ENCODE results near the gene IFITM1. TPM values are rescaled to one million over a fixed set of nuclear protein-coding genes. Genes with fewer than 3 reads are reported as not detected.
"Not testable (repeated sequence)": the region's sequence is repeated elsewhere in the genome, so short reads cannot be mapped to it uniquely, and the experiment has no call there.

Gene IFITM1
- total RNA-seq, 4 donors from 2014 or later = 216 to 431 (median 256) TPM

DNA sequence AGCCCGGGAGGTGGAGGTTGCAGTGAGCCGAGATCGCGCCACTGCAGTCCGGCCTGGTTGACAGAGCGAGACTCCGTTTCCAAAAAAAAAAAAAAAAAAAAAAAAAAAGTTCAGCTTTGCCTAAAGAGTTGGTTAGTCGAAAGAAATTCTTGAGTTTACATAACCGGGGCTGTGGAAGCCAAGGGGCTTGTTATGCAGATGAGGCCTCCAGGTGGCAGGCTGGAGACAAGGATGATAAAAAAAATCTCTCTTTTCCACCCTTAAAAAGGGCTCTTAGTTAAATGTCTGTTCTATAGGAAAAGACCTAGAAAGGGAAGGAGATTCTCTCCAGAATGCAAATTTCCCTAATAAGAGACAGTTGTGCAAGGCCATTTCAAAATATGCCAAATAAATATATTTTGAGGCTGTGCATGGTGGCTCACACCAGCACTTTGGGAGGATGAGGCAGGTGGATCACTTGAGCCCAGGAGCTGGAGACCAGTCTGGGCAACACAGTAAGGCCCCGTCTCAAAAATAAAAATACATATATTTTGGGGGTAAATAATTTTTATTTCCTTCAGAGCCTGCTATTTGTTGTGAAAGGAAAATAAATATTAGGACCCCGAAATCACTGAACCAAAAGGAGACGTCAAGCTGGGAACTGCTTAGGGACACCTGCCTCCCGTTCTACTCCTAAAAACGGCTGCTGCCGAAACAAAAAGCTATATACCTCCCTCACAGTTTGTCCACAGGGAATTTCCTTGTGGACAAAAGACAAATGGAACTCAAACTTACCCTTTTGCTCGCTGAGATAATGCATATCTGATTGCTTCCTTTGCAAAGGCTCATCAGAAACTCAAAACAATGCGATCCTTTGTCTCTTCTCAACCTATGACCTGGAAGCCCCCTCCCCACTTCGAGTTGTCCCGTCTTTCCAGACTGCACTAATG is 8.7 kb upstream of the IFITM1 start:
- H3K9me3 ChIP-seq = no peaks in the 10 kb centered on the region
- peaks cover 0 to 8% of the 10 kb centered on the region in 2 donors for H3K27me3 ChIP-seq
- no peak overlapping the region for H3K4me3 ChIP-seq
- WGBS, 2 donors = 37 to 39% methylated on average over 19 of the region's 19 CpGs
- peak; percentile 65 to 77 for DNase-seq (ENCODE audit: low spot score in 2 of 2)
- no peaks in the 10 kb centered on the region for H3K36me3 ChIP-seq
- peak overlapping the region in 3 of 4 donors; percentile 80 to 94 (median 94) for H3K27ac ChIP-seq
- TF ChIP-seq EP300 (IDR thresholded peaks at IDR 0.05) (peak; percentile 36 to 56), POLR2A (IDR thresholded peaks at IDR 0.05) (no peak)
- TF ChIP-seq, protein P1, sequence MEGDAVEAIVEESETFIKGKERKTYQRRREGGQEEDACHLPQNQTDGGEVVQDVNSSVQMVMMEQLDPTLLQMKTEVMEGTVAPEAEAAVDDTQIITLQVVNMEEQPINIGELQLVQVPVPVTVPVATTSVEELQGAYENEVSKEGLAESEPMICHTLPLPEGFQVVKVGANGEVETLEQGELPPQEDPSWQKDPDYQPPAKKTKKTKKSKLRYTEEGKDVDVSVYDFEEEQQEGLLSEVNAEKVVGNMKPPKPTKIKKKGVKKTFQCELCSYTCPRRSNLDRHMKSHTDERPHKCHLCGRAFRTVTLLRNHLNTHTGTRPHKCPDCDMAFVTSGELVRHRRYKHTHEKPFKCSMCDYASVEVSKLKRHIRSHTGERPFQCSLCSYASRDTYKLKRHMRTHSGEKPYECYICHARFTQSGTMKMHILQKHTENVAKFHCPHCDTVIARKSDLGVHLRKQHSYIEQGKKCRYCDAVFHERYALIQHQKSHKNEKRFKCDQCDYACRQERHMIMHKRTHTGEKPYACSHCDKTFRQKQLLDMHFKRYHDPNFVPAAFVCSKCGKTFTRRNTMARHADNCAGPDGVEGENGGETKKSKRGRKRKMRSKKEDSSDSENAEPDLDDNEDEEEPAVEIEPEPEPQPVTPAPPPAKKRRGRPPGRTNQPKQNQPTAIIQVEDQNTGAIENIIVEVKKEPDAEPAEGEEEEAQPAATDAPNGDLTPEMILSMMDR (IDR thresholded peaks at IDR 0.05) = peak; percentile 54 to 84 (median 68)
- peaks cover 0 to 49% (median 26%) of the 10 kb centered on the region in 4 donors for H3K4me1 ChIP-seq

DNA sequence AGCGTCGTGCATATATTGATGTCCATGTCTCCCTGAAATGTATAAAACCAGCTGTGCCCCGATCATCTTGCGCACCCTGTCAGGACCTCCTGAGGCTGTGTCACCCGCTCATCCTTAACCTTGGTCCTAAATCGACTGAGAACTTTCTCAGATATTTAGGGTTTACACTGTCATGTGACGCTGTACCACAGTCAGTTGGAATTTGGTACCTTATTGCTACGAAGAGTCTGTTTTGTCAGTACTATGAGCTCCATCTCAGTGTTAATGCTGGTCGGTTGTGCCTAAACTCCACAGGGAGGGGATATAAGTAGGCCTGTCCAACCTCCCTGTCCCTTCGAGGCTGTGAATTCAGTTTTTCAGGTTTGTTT is 8.0 kb upstream of the IFITM1 start:
- no peaks in the 10 kb centered on the region for H3K36me3 ChIP-seq
- H3K9me3 ChIP-seq = no peaks in the 10 kb centered on the region
- H3K4me3 ChIP-seq = no peak overlapping the region
- H3K27ac ChIP-seq = peak overlapping the region in 3 of 4 donors; percentile 80 to 94 (median 94)
- WGBS, 2 donors = 74 to 75% methylated on average over 10 of the region's 10 CpGs
- TF ChIP-seq, protein P1 (IDR thresholded peaks at IDR 0.05) = no peak
- TF ChIP-seq POLR2A (IDR thresholded peaks at IDR 0.05) (no peak), EP300 (IDR thresholded peaks at IDR 0.05) (no peak)
- DNase-seq (ENCODE audit: low spot score in 2 of 2) = no peak
- H3K27me3 ChIP-seq = peaks cover 0 to 1% of the 10 kb centered on the region in 2 donors
- peaks cover 0 to 46% (median 26%) of the 10 kb centered on the region in 4 donors for H3K4me1 ChIP-seq

DNA sequence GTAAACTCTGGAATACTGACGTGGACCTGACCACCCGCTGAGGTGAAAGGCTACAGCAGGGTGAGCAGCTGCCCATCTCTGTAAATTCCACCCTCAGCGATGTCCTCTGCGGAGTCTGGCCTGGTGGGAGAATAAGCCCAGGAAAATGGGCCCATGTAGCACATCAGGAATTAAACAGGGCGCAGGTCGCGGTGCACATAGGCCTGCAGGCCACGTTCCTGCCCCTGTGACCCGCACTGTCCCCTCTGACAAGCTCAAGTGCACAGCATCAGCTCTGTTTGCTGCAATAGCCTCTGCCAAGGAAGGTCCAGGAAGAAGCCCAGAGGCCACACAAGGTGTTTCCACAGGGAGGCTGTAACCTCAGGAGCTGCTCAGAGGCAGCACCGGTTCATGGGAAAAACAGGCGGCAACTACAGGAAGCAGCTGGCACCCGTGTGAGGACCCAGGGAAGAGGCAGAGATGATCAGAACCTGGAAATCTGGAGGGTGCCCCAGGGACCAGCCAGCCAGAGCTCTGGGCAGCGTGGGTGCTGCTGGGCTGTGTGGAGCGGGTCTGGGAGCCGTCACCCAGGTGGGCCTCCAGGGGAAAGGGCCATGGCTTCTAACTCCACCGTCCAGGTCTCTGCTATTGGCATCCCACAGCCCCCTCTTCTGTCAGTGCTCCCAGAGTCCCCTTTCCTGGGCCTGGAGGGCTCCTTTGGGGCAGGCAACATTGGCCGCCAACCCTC is 7.0 kb upstream of the IFITM1 start:
- no peaks in the 10 kb centered on the region for H3K9me3 ChIP-seq
- peaks cover 0 to 49% (median 27%) of the 10 kb centered on the region in 4 donors for H3K4me1 ChIP-seq
- 84 to 88% methylated on average over 17 of the region's 17 CpGs for WGBS, 2 donors
- H3K27ac ChIP-seq = peak overlapping the region; percentile 17 to 94 (median 87)
- H3K4me3 ChIP-seq = no peak overlapping the region
- DNase-seq (ENCODE audit: low spot score in 2 of 2) = no peak
- no peaks in the 10 kb centered on the region for H3K27me3 ChIP-seq
- H3K36me3 ChIP-seq = no peaks in the 10 kb centered on the region
- TF ChIP-seq, protein P1 (IDR thresholded peaks at IDR 0.05) = no peak
- TF ChIP-seq EP300 (IDR thresholded peaks at IDR 0.05) (no peak), POLR2A (IDR thresholded peaks at IDR 0.05) (no peak)

DNA sequence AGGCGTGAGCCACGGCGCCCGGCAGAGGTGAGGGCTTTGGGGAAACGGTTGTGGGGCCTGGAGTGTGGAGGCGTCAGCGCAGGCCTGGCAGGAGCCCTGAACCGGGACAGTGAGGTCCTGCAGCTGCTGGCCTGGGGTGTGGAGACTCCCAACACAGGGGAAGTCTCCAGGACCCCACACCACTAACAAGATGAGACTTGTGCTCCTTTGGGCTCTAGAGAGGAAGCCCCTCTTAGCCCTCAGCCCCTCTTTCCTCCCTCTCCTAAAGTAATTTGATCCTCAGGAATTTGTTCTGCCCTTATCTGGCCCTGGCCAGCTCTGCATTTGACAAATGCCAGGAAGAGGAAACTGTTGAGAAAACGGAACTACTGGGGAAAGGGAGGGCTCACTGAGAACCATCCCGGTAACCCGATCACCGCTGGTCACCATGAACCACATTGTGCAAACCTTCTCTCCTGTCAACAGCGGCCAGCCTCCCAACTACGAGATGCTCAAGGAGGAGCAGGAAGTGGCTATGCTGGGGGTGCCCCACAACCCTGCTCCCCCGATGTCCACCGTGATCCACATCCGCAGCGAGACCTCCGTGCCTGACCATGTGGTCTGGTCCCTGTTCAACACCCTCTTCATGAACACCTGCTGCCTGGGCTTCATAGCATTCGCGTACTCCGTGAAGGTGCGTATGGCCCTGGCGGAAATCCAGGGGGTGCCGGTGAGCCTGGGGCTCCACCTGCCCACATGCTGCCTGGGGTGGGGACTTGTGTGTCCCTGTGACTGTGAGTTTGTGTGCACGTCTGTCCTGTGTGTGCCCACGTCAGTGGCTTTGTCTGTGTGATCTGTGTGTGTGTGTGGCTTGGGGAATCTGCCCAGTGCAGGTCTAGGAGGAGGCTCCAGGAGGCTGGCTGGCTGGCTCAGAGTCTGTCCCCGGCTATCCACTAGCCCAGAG is 5.8 kb upstream of the IFITM1 start, which contains the start of gene IFITM2:
IFITM2 (plus strand) TSS at position 51 of the 943 bp plus-strand sequence; CDS start at position 428, 377 bp downstream.
- Histone ChIP-seq H3K4me1 (peaks cover 0 to 61% (median 39%) of the 10 kb centered on the region in 4 donors), H3K27ac (peak within 1 kb of the TSS; percentile 73 to 94 (median 87)), H3K4me3 (peak within 1 kb of the TSS; percentile 33 to 58 (median 48))
- H3K36me3 ChIP-seq, H3K27me3 ChIP-seq, H3K9me3 ChIP-seq: not testable (repeated sequence)
- peak; percentile 77 for DNase-seq (ENCODE audit: low spot score in 2 of 2)
- 0% methylated on average over 7 to 12 of the region's 28 CpGs for WGBS, 2 donors
- TF ChIP-seq, protein P1 (IDR thresholded peaks at IDR 0.05) = peak in 4 of 5 experiments; percentile 12 to 38 (median 28)
- peak; percentile 67 to 75 for TF ChIP-seq POLR2A (IDR thresholded peaks at IDR 0.05)
- peak in 1 of 2 donors; percentile 92 for TF ChIP-seq EP300 (IDR thresholded peaks at IDR 0.05)

DNA sequence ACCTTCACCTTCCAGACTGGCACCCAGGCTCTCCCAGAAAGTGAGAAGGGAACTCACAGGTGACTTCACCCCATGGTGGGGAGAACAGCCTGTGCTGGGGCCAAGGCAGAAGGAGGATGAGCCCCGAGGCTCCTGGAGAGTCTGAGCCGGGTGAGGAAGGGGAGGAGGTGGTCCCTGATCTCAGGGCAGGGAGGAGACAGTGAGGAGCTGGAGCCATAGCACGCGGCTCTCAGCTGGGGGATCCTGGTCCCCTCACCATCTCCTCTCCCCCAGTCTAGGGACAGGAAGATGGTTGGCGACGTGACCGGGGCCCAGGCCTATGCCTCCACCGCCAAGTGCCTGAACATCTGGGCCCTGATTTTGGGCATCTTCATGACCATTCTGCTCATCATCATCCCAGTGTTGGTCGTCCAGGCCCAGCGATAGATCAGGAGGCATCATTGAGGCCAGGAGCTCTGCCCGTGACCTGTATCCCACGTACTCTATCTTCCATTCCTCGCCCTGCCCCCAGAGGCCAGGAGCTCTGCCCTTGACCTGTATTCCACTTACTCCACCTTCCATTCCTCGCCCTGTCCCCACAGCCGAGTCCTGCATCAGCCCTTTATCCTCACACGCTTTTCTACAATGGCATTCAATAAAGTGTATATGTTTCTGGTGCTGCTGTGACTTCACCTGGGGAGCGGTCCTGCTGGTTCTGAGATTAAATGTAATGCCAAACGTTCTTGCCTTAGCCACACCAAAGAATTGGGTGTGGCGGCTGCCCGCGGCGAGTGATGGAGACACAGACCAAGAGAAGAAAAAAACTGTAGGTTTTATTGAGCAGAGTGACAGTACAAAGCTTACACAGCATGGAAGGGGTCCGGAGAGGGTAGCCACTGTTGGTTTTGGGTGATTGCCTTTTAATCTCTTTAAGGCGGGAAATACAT is 4.8 kb upstream of the IFITM1 start:
- peak overlapping the region; percentile 33 to 58 (median 48) for H3K4me3 ChIP-seq
- not testable (repeated sequence) for DNase-seq (ENCODE audit: low spot score in 2 of 2); H3K27me3 ChIP-seq; H3K9me3 ChIP-seq; H3K36me3 ChIP-seq
- WGBS, 2 donors = 28 to 29% methylated on average over 22 to 23 of the region's 24 CpGs
- H3K27ac ChIP-seq = peak overlapping the region; percentile 73 to 94 (median 87)
- peaks cover 0 to 68% (median 42%) of the 10 kb centered on the region in 4 donors for H3K4me1 ChIP-seq

All from tibial nerve (tissue), 4 donors.